COLO829 (cell line): ENCODE data around the gene AOPEP.

ENCODE experiments used
- DNase-seq: peaks from one replicate; pipeline ENCODE4 v3.0.0; 2012; ENCODE audit warnings: low spot score

Gene AOPEP

GRCh38 chr9:95084254-95084934, 357.9 kb downstream of the AOPEP start:
- DNase-seq, result no peak

DNA sequence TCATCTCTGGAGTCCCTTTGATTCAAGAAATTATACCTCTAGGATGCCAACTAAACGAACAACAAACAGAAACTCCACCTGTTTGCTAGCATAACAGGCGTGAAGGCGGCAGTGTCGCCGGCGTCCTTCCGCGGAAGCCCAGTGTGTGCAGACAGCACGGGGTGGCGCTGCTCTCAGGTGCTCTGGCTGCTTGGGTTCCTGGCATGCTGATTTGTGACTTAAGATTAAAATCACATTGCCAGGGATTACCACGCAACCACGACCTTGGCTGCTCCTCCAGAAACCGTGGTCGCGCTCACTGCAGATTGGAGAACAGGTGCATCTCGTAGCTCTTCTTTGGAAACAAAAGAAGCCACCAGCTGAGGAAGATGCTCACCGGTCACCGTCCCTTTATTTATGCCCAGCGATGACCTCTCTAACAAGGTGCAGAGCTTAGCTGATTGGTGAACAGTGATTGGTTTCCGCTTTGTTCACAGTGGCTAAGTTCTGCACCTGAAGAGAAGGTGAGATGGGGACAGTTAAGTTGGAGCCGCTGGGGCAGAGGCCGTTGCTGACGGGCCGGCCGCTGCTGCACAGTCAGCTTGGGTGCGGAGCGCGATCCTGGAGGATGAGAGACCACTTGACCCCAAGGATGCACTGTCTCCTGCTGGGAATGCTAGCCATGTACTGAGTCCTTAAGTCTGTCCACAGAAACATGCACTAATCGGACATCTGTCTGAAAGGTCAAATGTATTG, 358.7 kb downstream of the AOPEP start:
- DNase-seq, result no peak

DNA sequence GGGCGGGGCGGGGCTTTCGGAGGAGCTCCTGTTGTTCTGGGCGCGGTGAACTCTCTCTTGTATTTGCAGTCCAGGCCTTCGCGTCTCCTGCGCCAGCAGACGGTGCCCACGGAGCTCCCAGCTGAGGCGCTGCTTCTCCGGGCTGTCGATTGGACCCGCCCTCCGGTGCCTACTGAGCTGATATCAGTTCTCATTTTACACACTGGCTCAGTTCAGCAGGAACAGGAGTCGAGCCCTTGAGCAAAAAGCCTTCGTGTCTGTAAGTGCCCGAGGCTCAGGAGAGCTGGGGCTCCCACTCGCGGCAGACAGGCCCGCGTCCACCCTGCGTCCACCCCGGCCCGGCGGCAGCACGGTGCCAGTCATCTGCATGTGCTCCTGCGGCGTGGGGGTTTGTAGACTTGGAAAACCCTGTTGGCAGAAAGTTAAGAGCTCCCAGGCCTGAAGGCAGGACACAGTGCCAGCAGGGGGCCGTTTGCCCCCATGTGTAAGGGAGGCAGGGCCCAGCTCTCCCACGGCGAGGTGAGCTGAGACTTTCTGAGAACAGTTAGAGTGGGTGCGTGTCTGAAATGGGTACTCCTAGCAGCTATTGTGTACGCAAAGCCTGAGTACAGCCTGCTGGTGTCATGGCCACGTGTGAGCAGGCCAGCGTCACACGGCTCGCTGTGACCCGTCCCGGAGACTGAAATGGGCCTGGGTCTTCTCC, 359.5 kb downstream of the AOPEP start:
- no peak for DNase-seq

DNA sequence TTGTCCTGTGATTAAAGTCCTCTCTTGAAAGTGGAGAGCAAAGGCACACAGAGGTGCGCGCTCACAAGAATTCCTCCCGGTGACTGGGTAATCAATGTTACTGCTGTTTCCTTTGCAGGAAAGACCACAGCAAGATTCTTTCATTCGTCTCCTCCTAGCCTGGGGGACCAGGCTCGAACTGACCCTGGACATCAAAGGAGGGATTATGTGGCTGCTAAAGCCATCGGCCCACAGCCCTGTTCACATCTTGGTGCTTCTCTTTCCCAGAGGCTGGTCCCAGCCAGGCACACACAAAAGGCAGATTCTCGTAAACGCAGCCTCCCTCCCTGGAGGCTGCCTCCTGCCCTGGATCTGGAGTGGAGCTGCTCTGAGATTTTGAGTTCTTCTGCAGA, 360.1 kb downstream of the AOPEP start:
- peak; percentile 31 for DNase-seq

- no peak for DNase-seq
These were observed 361.3 kb downstream of the AOPEP start for GRCh38 chr9:95087659-95088242.

DNA sequence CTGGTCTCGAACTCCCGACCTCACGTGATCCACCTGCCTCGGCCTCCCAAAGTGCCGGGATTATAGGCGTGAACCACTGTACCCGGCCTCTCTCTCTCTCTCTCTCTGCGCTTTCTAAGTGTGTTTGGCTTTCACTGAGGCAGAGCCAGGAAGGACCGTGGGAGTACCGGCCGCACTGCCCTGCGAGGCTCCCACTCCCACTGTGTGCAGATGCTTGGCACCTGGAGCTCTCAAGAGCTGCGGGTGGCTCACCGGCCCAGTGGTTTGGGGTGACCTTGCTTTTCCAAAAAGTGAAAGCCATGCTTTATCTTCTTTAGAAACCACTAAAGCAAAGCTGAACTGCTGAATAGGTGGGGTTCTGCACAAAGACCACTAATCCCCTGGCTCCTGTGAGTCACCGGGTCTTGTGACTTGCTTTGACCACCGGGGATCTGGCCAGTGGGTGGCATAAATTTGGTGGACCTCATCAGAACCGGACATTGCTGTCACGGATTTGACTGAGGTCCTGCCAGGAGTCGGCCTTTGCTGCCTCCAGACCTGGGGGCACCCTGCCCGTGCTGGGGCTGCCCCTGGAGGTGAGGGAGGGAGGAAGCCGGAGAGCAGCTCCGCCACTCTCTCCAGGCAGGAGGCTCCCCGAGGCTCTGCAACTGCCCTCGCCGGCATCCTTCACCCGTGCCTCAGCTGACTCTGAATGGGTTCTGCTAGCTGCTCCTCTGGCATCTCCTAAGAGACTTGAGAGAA, 362.1 kb downstream of the AOPEP start:
- peak; percentile 48 for DNase-seq

- DNase-seq, result no peak
These were observed 362.9 kb downstream of the AOPEP start for GRCh38 chr9:95089257-95090022.

- DNase-seq, result no peak
These were observed 363.7 kb downstream of the AOPEP start for GRCh38 chr9:95090023-95090791.

GRCh38 chr9:95090871-95091577, 364.5 kb downstream of the AOPEP start:
- no peak for DNase-seq

- DNase-seq, result no peak
These were observed 365.2 kb downstream of the AOPEP start for GRCh38 chr9:95091601-95092261.

GRCh38 chr9:95092262-95093072, 366.0 kb downstream of the AOPEP start:
- DNase-seq, result peak; percentile 72

GRCh38 chr9:95093586-95093985, 367.1 kb downstream of the AOPEP start:
- no peak for DNase-seq

DNA sequence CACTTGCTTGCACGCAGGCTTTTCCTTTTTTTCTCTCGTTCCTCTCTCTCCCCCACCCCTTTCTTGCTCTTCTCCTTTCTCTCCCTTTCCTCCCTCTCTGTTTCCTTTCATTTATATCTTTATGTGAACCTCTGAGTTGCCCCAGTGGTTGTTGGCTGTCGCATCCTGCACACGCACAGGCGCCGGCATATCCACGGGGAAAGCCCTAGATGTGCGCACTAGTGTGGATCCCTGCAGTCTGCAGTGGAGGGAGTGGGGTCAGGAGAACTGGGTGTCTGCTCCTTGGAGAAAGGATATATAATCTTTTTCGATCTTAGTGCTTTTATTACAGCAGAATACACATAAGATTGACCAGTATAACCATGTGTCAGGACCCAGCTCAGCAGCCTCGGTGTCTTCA, 367.5 kb downstream of the AOPEP start:
- no peak for DNase-seq

DNA sequence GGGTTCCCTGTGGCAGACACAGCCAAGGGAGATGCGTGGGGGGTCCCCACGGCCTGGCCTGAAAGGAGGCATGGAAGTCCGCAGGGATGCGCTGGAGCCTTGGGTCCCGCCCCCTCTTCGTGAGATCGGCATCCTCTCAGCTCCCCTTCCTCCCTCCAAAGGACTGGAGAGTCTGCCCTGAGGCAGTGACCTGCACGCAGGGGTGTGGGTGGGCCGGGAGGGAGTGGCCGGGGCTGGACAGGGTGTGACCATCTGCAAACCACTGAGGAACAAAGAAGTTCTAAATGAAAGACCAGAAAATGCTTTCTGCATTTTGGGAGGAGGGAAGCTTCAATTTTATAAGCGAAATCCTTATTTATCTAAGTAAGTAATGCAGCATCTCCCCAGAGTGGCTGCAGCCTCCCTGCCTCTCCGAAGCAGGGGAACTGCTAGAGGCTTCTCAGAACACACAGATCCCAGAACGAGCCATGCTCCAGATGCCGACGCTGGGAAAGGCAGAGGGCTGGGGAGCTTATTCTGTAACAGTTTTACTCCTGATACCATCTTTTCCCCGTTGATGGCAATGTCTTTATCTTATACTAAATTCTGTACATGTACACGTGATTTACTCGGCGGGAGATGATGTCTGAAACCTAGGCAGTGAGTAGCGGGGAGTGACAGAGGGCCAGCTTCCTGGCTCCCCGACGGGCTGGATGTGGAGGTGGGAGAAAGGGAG, 369.3 kb downstream of the AOPEP start:
- no peak for DNase-seq

- DNase-seq, result no peak
These were observed 369.9 kb downstream of the AOPEP start for GRCh38 chr9:95096381-95096780.

DNA sequence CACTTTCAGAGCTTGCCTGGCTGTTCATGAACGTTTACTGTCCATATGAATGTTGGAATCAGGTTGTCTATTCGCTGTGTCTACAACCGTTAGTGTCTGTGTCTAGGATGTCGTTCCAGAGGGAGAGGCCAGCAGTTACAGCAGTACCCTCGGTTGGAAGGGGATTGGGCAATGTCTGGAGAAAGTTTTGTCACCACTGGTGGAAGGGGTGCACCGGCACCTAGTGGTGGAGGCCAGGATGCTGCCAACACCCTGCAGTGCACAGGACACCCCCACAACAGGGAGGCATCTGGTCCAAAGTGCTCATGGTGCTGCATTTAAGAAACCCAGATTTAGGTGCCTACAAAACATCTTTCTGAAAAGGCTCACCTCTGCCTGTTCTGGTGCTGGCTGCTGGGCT, 370.3 kb downstream of the AOPEP start:
- DNase-seq, result no peak

GRCh38 chr9:95097279-95097678, 370.8 kb downstream of the AOPEP start:
- DNase-seq, result no peak
